HEK293 (cell line): ENCODE results near the gene AP1B1.

ENCODE experiments used
- CTCF ChIA-PET: fragments of 350-600 bp; formaldehyde crosslinking; extraction: SDS; loops from one replicate; lab custom pipeline; 2021; ENCODE audit warnings: antibody characterized with exemption; lab: Yijun Ruan, JAX
- POLR2A ChIA-PET: fragments of 300-600 bp; formaldehyde crosslinking; extraction: SDS; loops from one replicate; lab custom pipeline; 2020; ENCODE audit warnings: antibody characterized with exemption, inconsistent platforms; lab: Yijun Ruan, JAX
- H3K27ac ChIP-seq: fragments of 200-500 bp; sonication (Bioruptor generic); 2 replicates; pipeline ENCODE4 v1.5.1; 2014; ENCODE audit warnings: low read depth, low read length, control low read depth, inconsistent platforms; ENCODE audit errors: extremely low read depth
- H3K36me3 ChIP-seq, 2 experiments: fragments of 200-500 bp in 1 of 2; sonication (Bioruptor generic) in 1 of 2; 1 replicate in 1 of 2; 2 replicates in 1 of 2; pipeline ENCODE4 v1.5.1; 2014 to 2017; ENCODE audit warnings: inconsistent platforms in 2 of 2, low read length in 2 of 2; ENCODE audit not compliant: control insufficient read depth in 2 of 2, insufficient read depth in 1 of 2
- H3K4me1 ChIP-seq: fragments of 200-500 bp; sonication (Bioruptor generic); 2 replicates; pipeline ENCODE4 v1.5.1; 2014; ENCODE audit warnings: mild to moderate bottlenecking, low read length, inconsistent platforms; ENCODE audit not compliant: control insufficient read depth, insufficient read depth
- H3K4me3 ChIP-seq: 2 replicates; pipeline ENCODE4 v1.5.1; 2011; ENCODE audit warnings: low read depth, mild to moderate bottlenecking, control low read depth, low read length, moderate library complexity
- H3K9me3 ChIP-seq: fragments of 200-500 bp; sonication (Bioruptor generic); 2 replicates; pipeline ENCODE4 v1.5.1; 2014; ENCODE audit warnings: low read depth, low read length, inconsistent platforms; ENCODE audit not compliant: control insufficient read depth, insufficient read depth
- KLF1 ChIP-seq: fragments of 450-650 bp; formaldehyde crosslinking; IDR thresholded peaks from 2 replicates; pipeline ENCODE4 v1.5.1; 2016; ENCODE audit warnings: missing biosample characterization, missing genetic modification characterization
- SP3 ChIP-seq: fragments of 450-650 bp; formaldehyde crosslinking; IDR thresholded peaks from 2 replicates; pipeline ENCODE4 v1.5.1; 2016; ENCODE audit warnings: missing biosample characterization, missing genetic modification characterization
- ZBTB1 ChIP-seq: fragments of 450-650 bp; formaldehyde crosslinking; IDR thresholded peaks from 2 replicates; pipeline ENCODE4 v1.5.1; 2016; ENCODE audit warnings: missing biosample characterization, missing genetic modification characterization
- ZBTB17 ChIP-seq: fragments of 450-650 bp; formaldehyde crosslinking; IDR thresholded peaks from 2 replicates; pipeline ENCODE4 v1.5.1; 2016; ENCODE audit warnings: missing biosample characterization, missing genetic modification characterization
- ZNF10 ChIP-seq: fragments of 450-650 bp; formaldehyde crosslinking; IDR thresholded peaks from 2 replicates; pipeline ENCODE4 v1.5.1; 2017; ENCODE audit warnings: missing biosample characterization, missing genetic modification characterization
- ZNF121 ChIP-seq: fragments of 450-650 bp; formaldehyde crosslinking; IDR thresholded peaks from 2 replicates; pipeline ENCODE4 v1.5.1; 2016; ENCODE audit warnings: missing biosample characterization, missing genetic modification characterization
- ZNF133 ChIP-seq: fragments of 450-650 bp; formaldehyde crosslinking; IDR thresholded peaks from 2 replicates; pipeline ENCODE4 v1.5.1; 2016; ENCODE audit warnings: missing biosample characterization, missing genetic modification characterization
- ZNF138 ChIP-seq: fragments of 450-650 bp; formaldehyde crosslinking; IDR thresholded peaks from 2 replicates; pipeline ENCODE4 v1.5.1; 2016; ENCODE audit warnings: missing biosample characterization, missing genetic modification characterization, borderline replicate concordance
- ZNF140 ChIP-seq: fragments of 450-650 bp; formaldehyde crosslinking; IDR thresholded peaks from 2 replicates; pipeline ENCODE4 v1.5.1; 2016; ENCODE audit warnings: missing biosample characterization, missing genetic modification characterization
- ZNF23 ChIP-seq: fragments of 450-650 bp; formaldehyde crosslinking; IDR thresholded peaks from 2 replicates; pipeline ENCODE4 v1.5.1; 2016; ENCODE audit warnings: missing biosample characterization, missing genetic modification characterization, borderline replicate concordance
- ZNF24 ChIP-seq: fragments of 450-650 bp; formaldehyde crosslinking; IDR thresholded peaks from 2 replicates; pipeline ENCODE4 v1.5.1; 2016; ENCODE audit warnings: missing biosample characterization, missing genetic modification characterization
- ZNF274 ChIP-seq, 2 experiments: fragments of 200-500 bp in 1 of 2; fragments of 450-650 bp in 1 of 2; sonication (Bioruptor generic) in 1 of 2; formaldehyde crosslinking in 1 of 2; IDR thresholded peaks; 2 replicates each; pipeline versions ENCODE4 v1.5.1 to v1.6.1; 2014 to 2016; ENCODE audit warnings: borderline replicate concordance in 1 of 2, inconsistent platforms in 1 of 2, low read length in 1 of 2, missing biosample characterization in 1 of 2, missing genetic modification characterization in 1 of 2
- ZNF510 ChIP-seq: fragments of 450-650 bp; formaldehyde crosslinking; IDR thresholded peaks from 2 replicates; pipeline ENCODE4 v1.5.1; 2018; ENCODE audit warnings: mild to moderate bottlenecking, missing genetic modification characterization, missing biosample characterization; ENCODE audit not compliant: insufficient replicate concordance
- ZNF529 ChIP-seq: fragments of 450-650 bp; formaldehyde crosslinking; IDR thresholded peaks from 2 replicates; pipeline ENCODE4 v1.5.1; 2017; ENCODE audit warnings: missing genetic modification characterization, missing biosample characterization; ENCODE audit not compliant: insufficient replicate concordance
- ZNF530 ChIP-seq: fragments of 450-650 bp; formaldehyde crosslinking; IDR thresholded peaks from 2 replicates; pipeline ENCODE4 v1.5.1; 2016; ENCODE audit warnings: low read depth, missing biosample characterization, missing genetic modification characterization
- ZNF549 ChIP-seq: fragments of 450-650 bp; IDR thresholded peaks from 2 replicates; pipeline ENCODE4 v1.5.1; 2018; ENCODE audit warnings: missing biosample characterization, missing genetic modification characterization, mild to moderate bottlenecking, inconsistent platforms, moderate library complexity
- ZNF555 ChIP-seq: fragments of 450-650 bp; formaldehyde crosslinking; conservative IDR thresholded peaks from 2 replicates; pipeline ENCODE4 v1.5.1; 2017; ENCODE audit warnings: missing biosample characterization, mild to moderate bottlenecking, missing genetic modification characterization, inconsistent platforms
- ZNF560 ChIP-seq: fragments of 450-650 bp; formaldehyde crosslinking; IDR thresholded peaks from 2 replicates; pipeline ENCODE4 v1.5.1; 2017; ENCODE audit warnings: missing biosample characterization, missing genetic modification characterization, borderline replicate concordance
- ZNF707 ChIP-seq: fragments of 450-650 bp; formaldehyde crosslinking; IDR thresholded peaks from 2 replicates; pipeline ENCODE4 v1.5.1; 2016; ENCODE audit warnings: missing biosample characterization, missing genetic modification characterization
- ZNF843 ChIP-seq: fragments of 450-650 bp; formaldehyde crosslinking; IDR thresholded peaks from 2 replicates; pipeline ENCODE4 v1.5.1; 2016; ENCODE audit warnings: missing biosample characterization, missing genetic modification characterization
- TF ChIP-seq, protein P1 (sequence below): fragments of 450-650 bp; formaldehyde crosslinking; IDR thresholded peaks from 2 replicates; pipeline ENCODE4 v1.5.1; 2016; ENCODE audit warnings: missing biosample characterization, missing genetic modification characterization
- TF ChIP-seq, protein P2 (sequence below): fragments of 450-650 bp; formaldehyde crosslinking; IDR thresholded peaks from 2 replicates; pipeline ENCODE4 v1.5.1; 2016; ENCODE audit warnings: missing biosample characterization, missing genetic modification characterization

The AP1B1 gene

DNA sequence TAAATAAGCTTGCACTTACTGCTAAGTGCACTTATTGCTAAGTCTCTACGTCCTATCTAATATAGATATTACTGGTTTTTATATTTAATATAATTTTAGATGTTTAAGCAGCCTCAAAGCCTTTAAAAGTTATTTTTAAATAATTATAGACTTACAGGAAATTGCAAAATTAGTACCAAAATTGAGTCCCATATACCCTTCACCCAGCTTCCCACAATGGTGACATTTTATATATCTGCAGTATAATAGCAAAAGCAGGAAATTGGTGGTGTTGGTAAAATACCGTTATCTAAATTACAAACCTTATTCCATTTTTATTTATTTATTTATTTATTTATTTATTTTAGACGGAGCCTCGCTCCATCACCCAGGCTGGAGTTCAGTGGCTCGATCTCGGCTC lies 1.9 kb upstream of the AP1B1 start (continued):
- TF ChIP-seq ZNF510 (tag by site-specific recombination) (no peak), ZNF138 (no peak), ZNF274 (IDR thresholded peaks at IDR 0.05; ENCODE audit: low read length) (no peak), ZNF274 (tag by site-specific recombination; IDR thresholded peaks at IDR 0.05; ENCODE audit: borderline replicate concordance) (no peak), ZNF140 (tag by site-specific recombination) (peak; percentile 32; the same call in 1 of the 2 replicates), ZNF529 (tag by site-specific recombination) (peak; percentile 98), ZNF560 (tag by site-specific recombination) (no peak), ZNF530 (tag by site-specific recombination) (no peak), ZNF843 (tag by site-specific recombination) (no peak), ZNF121 (tag by site-specific recombination) (no peak)
- TF ChIP-seq, all 188 proteins: peak for 8

DNA sequence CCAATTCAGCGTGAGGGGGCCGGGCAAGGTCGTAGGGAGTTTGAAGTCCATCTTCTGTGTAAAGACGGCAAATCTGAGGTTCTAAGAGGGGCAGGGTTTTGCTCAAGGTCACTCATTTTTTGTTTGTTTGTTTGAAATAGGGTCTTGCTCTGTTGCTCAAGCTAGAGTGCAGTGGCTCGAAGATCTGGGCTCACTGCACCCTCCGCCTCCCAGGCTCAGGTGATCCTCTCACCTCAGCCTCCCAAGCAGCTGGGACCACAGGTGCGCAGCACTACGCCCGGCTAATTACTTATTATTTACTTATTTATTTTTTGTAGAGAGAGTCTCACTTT lies 355 bp upstream of the AP1B1 start:
- POLR2A ChIA-PET = interaction anchor here (0.7 to 1.5 kb wide), 9 partner anchors 8 to 165 kb away, joined by 3 to 11 read pairs (median 6); partner anchors contain the start of genes EWSR1, RHBDD3 and THOC5
- Histone ChIP-seq H3K36me3 (peaks cover 8 to 30% of the 10 kb centered on the region in 2 experiments; a peak in 2 of 3 replicates), H3K4me1 (peaks cover 6% of the 10 kb centered on the region; the same call in 1 of the 2 replicates), H3K9me3 (no peaks in the 10 kb centered on the region), H3K4me3 (peak overlapping the region; percentile 93), H3K27ac (no peak overlapping the region; the same call in 1 of the 2 replicates)
- CTCF ChIA-PET = interaction anchor here (0.6 to 1.4 kb wide), 3 partner anchors 24 to 135 kb away, joined by 3 to 4 read pairs (median 3); no protein-coding TSS in a partner anchor
- peak; percentile 50; the same call in 1 of the 2 replicates for TF ChIP-seq ZBTB17 (tag by site-specific recombination)
- TF ChIP-seq, protein P1, sequence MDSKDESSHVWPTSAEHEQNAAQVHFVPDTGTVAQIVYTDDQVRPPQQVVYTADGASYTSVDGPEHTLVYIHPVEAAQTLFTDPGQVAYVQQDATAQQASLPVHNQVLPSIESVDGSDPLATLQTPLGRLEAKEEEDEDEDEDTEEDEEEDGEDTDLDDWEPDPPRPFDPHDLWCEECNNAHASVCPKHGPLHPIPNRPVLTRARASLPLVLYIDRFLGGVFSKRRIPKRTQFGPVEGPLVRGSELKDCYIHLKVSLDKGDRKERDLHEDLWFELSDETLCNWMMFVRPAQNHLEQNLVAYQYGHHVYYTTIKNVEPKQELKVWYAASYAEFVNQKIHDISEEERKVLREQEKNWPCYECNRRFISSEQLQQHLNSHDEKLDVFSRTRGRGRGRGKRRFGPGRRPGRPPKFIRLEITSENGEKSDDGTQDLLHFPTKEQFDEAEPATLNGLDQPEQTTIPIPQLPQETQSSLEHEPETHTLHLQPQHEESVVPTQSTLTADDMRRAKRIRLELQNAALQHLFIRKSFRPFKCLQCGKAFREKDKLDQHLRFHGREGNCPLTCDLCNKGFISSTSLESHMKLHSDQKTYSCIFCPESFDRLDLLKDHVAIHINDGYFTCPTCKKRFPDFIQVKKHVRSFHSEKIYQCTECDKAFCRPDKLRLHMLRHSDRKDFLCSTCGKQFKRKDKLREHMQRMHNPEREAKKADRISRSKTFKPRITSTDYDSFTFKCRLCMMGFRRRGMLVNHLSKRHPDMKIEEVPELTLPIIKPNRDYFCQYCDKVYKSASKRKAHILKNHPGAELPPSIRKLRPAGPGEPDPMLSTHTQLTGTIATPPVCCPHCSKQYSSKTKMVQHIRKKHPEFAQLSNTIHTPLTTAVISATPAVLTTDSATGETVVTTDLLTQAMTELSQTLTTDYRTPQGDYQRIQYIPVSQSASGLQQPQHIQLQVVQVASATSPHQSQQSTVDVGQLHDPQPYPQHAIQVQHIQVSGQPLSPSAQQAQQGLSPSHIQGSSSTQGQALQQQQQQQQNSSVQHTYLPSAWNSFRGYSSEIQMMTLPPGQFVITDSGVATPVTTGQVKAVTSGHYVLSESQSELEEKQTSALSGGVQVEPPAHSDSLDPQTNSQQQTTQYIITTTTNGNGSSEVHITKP (tag by site-specific recombination) = 0 out of 2 replicates have a peak, but pooled peaks have one; percentile 10
- TF ChIP-seq SP3 (tag by site-specific recombination) = 0 out of 2 replicates have a peak, but pooled peaks have one; percentile 9
- no peak for TF ChIP-seq KLF1 (tag by site-specific recombination)
- peak; percentile 74; the same call in 1 of the 2 replicates for TF ChIP-seq ZNF121 (tag by site-specific recombination)

DNA sequence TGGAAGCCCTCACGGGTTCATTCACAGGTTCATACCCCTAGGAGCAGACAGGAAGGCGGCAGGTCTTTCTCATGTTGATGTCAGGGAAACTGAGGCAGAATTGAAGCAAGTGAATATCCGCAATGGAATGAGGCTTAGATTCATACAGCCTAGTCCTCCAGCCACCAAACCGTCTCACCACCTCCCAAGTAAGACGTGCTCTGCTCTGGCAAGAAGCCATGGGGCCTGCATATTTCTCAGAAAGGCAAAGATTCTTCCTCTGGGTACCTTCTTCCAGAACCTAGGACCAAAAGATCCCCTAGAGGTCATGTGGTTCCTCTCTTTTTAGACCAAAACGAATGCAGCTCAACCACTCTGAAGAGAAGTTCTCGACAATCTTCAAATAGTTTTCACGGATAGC lies 1.7 kb downstream of the AP1B1 start:
- POLR2A ChIA-PET = interaction anchor here (0.7 kb wide), 1 partner anchor 126 kb away, joined by 3 read pairs; no protein-coding TSS in a partner anchor
- TF ChIP-seq ZNF843 (tag by site-specific recombination) (no peak), ZNF24 (tag by site-specific recombination) (no peak), ZNF133 (tag by site-specific recombination) (no peak), ZBTB1 (tag by site-specific recombination) (no peak), ZNF23 (tag by site-specific recombination) (no peak), ZNF549 (tag by site-specific recombination) (no peak), ZNF555 (tag by site-specific recombination) (no peak), ZNF10 (tag by site-specific recombination) (no peak), ZNF707 (tag by site-specific recombination) (no peak)
- TF ChIP-seq, protein P2, sequence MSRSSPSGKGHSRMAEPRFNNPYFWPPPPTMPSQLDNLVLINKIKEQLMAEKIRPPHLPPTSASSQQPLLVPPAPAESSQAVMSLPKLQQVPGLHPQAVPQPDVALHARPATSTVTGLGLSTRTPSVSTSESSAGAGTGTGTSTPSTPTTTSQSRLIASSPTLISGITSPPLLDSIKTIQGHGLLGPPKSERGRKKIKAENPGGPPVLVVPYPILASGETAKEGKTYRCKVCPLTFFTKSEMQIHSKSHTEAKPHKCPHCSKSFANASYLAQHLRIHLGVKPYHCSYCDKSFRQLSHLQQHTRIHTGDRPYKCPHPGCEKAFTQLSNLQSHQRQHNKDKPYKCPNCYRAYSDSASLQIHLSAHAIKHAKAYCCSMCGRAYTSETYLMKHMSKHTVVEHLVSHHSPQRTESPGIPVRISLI = no peak
- Histone ChIP-seq H3K36me3 (peaks cover 13 to 42% of the 10 kb centered on the region in 2 experiments; a peak in 2 of 3 replicates), H3K27ac (no peak overlapping the region), H3K4me3 (no peak overlapping the region), H3K9me3 (no peaks in the 10 kb centered on the region), H3K4me1 (peaks cover 6% of the 10 kb centered on the region; the same call in 1 of the 2 replicates)
- CTCF ChIA-PET = interaction anchor here (0.7 to 0.9 kb wide), 2 partner anchors 9 to 11 kb away, joined by 3 read pairs; no protein-coding TSS in a partner anchor
